Measurements from ENCODE around the gene NUDT1.

NUDT1 gene

GRCh38 chr7:2274666-2275065, 32.6 kb downstream of the NUDT1 start:
- DNase-seq (ENCODE audit: low spot score): no peak
- in situ Hi-C loops (cut with MboI; ENCODE audit: low pct_unique_long_range_greater_than_20kb, low sequenced_read_pairs, unreplicated experiment): no loop called here
- TF ChIP-seq, protein P1, sequence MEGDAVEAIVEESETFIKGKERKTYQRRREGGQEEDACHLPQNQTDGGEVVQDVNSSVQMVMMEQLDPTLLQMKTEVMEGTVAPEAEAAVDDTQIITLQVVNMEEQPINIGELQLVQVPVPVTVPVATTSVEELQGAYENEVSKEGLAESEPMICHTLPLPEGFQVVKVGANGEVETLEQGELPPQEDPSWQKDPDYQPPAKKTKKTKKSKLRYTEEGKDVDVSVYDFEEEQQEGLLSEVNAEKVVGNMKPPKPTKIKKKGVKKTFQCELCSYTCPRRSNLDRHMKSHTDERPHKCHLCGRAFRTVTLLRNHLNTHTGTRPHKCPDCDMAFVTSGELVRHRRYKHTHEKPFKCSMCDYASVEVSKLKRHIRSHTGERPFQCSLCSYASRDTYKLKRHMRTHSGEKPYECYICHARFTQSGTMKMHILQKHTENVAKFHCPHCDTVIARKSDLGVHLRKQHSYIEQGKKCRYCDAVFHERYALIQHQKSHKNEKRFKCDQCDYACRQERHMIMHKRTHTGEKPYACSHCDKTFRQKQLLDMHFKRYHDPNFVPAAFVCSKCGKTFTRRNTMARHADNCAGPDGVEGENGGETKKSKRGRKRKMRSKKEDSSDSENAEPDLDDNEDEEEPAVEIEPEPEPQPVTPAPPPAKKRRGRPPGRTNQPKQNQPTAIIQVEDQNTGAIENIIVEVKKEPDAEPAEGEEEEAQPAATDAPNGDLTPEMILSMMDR (IDR thresholded peaks at IDR 0.05; ENCODE audit: extremely low read depth, insufficient read depth, missing control alignments): no peak

DNA sequence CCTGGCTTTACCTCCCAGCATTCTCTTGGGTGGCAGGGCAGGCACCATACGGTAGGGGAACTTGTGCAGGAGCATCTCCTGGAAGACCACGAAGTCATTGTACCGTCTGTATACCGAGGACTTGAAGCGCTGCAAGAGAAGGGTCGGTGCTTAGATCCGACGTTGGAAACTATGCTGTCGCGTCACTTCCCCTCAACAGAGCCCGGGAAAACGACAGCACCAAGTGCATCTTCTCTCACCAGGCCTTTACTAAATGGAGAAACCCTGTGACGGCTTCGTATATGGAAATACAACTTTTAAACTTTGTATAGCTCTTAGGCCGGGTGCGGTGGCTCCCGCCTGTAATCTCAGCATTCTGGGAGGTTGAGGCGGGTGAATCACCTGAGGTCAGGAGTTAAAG, 33.1 kb downstream of the NUDT1 start:
- TF ChIP-seq, protein P1 (IDR thresholded peaks at IDR 0.05; ENCODE audit: extremely low read depth, insufficient read depth, missing control alignments): no peak
- peak; percentile 2 for DNase-seq (ENCODE audit: low spot score)
- in situ Hi-C loops (cut with MboI; ENCODE audit: low pct_unique_long_range_greater_than_20kb, low sequenced_read_pairs, unreplicated experiment): no loop called here

DNA sequence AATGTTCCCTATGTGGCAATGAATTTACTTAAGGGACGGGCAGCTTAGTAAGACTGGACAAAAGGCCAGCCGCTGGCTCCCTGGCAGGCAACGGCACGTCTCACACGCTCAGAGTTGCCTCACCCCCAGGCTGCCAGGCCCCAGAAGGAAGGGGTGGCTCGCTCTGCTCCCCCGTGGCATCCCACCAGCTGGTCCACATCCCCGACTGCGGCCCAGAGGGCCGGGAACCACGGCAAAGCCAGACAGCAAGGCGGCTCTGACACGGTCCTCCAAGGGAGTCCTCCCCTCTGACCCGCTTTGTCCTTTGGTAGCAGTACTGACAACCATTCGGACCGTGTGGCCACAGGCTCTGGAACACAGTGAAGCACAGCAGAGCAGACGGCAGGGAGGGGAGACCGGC, 34.1 kb downstream of the NUDT1 start:
- in situ Hi-C loops (cut with MboI; ENCODE audit: low pct_unique_long_range_greater_than_20kb, low sequenced_read_pairs, unreplicated experiment): no loop called here
- DNase-seq (ENCODE audit: low spot score): peak; percentile 9
- TF ChIP-seq, protein P1 (IDR thresholded peaks at IDR 0.05; ENCODE audit: extremely low read depth, insufficient read depth, missing control alignments): no peak

DNA sequence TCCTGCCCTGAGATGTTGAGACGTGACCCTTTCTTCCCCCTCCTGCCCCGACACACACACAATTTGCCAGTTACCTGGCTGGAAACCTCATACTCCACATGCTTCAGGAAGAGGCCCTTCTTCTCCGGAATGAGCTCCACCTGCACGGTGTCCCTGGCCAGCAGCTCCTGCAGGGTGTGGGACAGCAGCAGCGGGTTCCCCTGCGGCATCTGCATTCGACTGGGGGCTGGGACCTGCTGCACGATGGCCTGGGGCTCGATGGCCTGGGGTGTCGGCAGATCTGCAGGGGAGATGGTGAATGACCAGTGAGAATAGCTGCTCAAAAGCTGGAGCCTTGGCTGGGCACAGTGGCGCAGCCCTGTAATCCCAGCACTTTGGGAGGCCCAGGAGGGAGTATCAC, 36.0 kb downstream of the NUDT1 start:
- in situ Hi-C loops (cut with MboI; ENCODE audit: low pct_unique_long_range_greater_than_20kb, low sequenced_read_pairs, unreplicated experiment): no loop called here
- TF ChIP-seq, protein P1 (IDR thresholded peaks at IDR 0.05; ENCODE audit: extremely low read depth, insufficient read depth, missing control alignments): no peak
- no peak for DNase-seq (ENCODE audit: low spot score)

DNA sequence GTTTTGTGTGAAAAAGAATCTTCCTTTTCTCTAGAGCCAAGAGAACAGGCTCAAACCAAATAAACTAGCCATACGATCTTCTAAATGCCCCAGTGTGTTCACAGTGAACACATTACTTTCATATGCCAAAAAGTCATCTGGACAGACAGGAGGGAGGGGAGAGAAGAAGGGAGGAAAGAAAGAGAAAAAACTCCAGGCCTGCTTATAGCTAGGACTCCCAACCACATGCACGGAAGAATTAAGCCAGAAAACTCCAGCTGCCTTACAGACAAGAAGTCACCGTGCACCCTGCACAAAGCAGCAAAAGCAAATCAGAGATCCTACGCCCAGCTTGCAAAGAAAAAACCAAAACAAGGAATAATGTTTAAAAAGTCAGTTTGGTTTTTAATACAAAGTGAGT, 37.9 kb downstream of the NUDT1 start:
- in situ Hi-C loops (cut with MboI; ENCODE audit: low pct_unique_long_range_greater_than_20kb, low sequenced_read_pairs, unreplicated experiment): no loop called here
- TF ChIP-seq, protein P1 (IDR thresholded peaks at IDR 0.05; ENCODE audit: extremely low read depth, insufficient read depth, missing control alignments): no peak
- DNase-seq (ENCODE audit: low spot score): no peak

DNA sequence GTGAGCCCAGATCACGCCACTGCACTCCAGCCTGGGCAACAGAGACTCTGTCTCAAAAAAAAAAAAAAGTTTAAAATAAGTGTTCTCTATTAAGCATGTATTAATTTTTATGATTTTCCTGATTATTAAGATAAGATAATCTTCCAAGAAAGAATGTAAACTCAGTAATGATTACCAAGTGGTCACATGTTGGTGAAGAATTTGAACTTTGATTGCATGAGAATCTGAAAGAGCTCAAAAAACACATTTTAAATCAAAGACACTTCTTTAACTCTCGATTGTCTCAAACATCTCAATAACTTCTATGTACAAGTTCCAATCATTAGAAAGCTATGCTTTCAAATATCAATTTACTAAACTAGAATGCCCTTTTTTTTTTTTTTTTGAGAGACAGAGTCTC, 38.4 kb downstream of the NUDT1 start:
- TF ChIP-seq, protein P1 (IDR thresholded peaks at IDR 0.05; ENCODE audit: extremely low read depth, insufficient read depth, missing control alignments): no peak
- in situ Hi-C loops (cut with MboI; ENCODE audit: low pct_unique_long_range_greater_than_20kb, low sequenced_read_pairs, unreplicated experiment): no loop called here

GRCh38 chr7:2281541-2281940, 39.5 kb downstream of the NUDT1 start:
- in situ Hi-C loops (cut with MboI; ENCODE audit: low pct_unique_long_range_greater_than_20kb, low sequenced_read_pairs, unreplicated experiment): no loop called here
- TF ChIP-seq, protein P1 (IDR thresholded peaks at IDR 0.05; ENCODE audit: extremely low read depth, insufficient read depth, missing control alignments): no peak
- DNase-seq (ENCODE audit: low spot score): no peak

More for the DNA sequence above, 38.4 kb downstream of the NUDT1 start:
- no peak for DNase-seq (ENCODE audit: low spot score)

All from GM13977 (cell line).